HG02943 (cell line): ENCODE results near the gene TMEM150A.
A peak's percentile ranks its signal among the peaks of the same experiment; 100 is the strongest.
"Not testable (repeated sequence)": the region's sequence is repeated elsewhere in the genome, so short reads cannot be mapped to it uniquely, and the experiment has no call there.

ENCODE experiments used
- ATAC-seq: cut with Tn5 transposase; IDR thresholded peaks from one replicate; pipeline ENCODE4 v1.9.1; 2021; ENCODE audit warnings: mild to moderate bottlenecking, low read depth, moderate library complexity; ENCODE audit not compliant: unreplicated experiment

TMEM150A gene

DNA sequence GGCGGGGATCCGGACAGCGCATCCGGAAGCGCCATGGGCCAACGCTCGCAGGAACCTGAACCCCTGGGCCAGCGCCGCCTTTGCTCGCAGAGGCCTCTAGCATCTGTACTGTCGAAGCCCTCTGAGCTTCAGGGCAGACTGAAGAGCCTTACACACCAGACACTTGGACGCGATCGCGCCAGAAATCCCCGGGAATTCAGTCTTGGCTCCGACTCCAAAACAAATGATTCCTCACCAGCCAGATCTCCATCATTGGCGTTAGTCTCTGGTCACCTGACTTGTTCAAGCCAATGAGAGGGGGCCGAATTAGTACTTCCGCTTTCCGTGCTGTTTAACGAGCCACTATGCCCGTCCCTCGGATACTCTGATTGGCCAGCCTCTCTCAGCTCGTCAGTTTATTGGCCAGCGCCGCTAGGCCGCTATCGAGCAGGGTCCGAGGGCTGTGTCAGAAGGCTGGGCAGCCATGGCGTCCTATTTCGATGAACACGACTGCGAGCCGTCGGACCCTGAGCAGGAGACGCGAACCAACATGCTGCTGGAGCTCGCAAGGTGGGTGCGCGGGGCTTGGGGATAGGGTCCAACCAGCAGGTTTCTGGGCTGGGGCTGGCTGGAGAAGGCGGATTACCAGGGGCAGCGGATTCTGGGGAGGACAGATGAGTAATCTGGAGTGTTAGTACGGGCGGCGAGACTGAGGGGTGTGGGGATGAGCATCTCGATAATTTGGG is 7.0 kb downstream of the TMEM150A start, which contains the start of gene RNF181:
Gene RNF181 (plus strand): TSS at position 445 of the 725 bp plus-strand sequence. CDS start 19 bp downstream, at position 464.
- peak; percentile 99 for ATAC-seq

DNA sequence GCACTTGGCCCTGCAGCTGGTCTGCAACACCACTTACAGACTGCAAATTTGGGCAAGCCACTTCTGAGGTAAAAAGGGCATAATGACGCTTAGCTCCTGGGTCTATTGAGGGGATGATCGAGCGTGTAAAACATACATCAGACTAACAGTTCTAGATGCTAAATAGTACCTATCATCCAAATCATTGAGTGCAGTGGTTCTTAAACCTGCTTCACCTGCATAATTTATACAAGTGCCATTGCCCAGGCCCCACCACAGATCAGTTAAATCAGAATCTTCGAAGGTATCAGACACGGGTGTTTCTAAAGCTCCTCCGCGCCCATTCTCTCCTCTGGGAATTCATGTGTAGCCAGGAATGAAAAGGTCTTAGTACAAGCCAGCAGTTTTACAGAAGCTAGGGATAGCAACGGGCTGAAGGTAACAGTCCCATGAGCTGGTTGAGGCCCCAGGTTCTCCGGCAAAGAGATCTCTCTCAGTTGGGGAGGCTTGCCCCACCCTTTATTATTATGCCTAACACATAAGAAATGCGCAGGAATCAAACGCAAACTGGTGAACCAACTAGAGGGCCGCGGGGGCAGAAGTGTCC is 7.7 kb downstream of the TMEM150A start:
- ATAC-seq, result no peak

- no peak for ATAC-seq
These were observed 9.5 kb downstream of the TMEM150A start for GRCh38 chr2:85593023-85593422.

- not testable (repeated sequence) for ATAC-seq
These were observed 10.2 kb downstream of the TMEM150A start for GRCh38 chr2:85592299-85592698.

DNA sequence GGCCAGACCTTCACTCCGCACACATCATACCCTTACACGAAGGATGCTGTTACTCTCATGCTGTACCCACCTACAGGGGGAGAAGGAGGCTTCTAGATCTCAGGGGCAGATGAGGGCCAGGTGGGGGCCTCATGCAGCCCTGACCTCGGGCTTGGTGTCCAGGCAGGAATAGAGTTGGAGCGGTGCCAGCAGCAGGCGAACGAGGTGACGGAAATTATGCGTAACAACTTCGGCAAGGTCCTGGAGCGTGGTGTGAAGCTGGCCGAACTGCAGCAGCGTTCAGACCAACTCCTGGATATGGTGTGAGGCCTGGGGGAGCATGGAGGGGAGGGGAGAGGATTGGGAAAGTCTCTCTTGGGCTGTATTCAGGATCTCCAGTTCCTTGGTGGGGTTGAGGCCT is 10.9 kb downstream of the TMEM150A start:
- ATAC-seq, result no peak

DNA sequence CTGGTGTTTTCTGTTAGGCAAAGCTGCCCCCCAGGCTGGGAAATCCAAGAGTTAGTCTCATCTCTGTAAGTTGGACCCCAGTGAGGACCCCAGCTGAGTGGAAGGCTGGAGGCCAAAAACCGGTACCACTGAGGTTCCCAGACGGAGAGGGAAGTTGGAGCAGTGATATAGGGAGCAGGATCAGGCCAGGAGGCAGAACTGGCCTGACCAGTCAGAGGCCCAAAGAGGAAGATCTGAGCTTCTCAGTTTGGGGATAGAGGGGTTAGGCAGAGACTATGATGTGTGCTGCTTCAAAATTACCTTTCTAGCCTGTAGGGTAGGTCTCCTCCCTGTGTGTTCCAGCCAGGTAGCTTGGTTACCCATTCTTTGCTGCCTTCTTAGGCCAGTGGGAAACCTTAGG is 11.5 kb downstream of the TMEM150A start:
- no peak for ATAC-seq

DNA sequence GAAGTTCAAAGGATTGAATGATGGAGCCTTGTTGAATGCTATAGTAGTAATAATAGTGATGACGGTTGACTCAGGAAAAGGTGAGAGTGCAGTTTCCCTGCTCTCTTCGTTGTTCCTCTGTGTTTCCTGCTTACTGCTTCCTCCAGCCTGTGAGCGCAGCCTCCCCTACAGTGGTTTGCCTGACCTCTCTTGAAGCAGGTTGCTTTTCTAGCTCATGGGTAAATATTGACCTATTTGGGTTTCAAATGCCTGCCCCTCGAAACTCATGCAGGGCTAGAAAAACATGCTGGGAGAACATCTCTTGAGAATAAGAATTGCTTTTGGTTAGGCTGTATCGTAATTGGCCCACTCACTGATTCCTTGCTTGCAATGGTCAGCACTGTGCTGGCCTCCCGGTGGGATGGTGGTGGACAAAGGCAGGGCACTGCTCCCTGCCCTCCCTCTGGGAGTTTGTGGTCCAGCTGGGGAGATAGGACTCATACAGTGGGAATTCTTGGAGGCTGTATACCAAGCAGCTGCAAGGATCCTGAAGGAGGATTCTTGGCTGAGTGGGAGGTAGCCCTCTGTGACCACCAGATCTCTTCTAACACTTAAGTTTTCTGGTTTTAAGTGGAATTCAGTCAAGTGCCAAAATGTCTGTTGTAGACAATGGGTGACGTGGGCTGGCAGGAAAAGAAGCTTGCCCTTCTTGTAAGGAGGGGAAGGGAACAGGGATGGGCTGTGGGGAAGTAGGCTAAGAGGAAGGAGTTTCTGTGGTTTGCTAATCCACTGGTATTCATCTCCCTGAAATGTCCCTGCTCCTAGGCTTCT is 12.3 kb downstream of the TMEM150A start:
- no peak for ATAC-seq

- ATAC-seq, result no peak
These were observed 13.3 kb downstream of the TMEM150A start for GRCh38 chr2:85589181-85589580.

DNA sequence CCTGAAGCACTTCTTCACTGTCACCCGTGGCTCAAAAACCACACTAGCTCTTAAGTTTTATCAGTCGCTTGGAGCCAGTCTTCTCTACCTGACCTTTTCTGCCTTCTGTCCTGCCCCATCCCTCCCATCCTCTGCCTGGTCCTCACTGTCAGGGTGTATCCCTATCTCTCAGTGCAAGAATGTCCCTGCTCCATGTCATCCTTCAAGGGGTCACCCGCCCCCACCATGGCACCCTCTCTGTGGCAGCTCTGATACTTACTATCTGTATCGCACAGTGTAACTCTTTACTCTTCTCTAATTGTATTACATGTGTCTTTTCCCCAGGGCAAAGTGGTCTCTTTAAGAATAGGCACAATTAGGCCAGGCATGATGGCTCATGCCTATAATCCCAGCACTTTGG is 13.9 kb downstream of the TMEM150A start:
- no peak for ATAC-seq

DNA sequence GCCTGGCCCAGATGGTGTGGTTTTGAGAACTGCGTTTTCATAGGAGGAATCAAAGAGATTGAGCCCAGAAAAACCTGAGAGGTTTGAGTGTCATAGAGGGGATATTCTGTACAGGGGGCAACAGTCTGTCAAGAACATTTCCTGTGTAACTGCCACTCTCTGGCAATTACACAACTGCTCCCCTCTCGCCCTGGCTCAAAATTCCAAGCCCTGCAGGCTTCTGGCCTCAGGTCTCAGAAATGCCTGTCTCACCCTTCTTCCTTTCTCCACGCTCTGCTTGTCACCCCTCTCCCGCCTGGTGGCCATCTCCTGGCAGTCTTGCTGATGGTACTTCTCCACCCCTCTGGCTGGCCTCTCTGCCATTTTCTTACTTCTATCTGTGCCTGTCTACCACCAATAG is 14.3 kb downstream of the TMEM150A start:
- no peak for ATAC-seq

GRCh38 chr2:85585781-85586105 is 16.8 kb downstream of the TMEM150A start:
- ATAC-seq, result no peak

DNA sequence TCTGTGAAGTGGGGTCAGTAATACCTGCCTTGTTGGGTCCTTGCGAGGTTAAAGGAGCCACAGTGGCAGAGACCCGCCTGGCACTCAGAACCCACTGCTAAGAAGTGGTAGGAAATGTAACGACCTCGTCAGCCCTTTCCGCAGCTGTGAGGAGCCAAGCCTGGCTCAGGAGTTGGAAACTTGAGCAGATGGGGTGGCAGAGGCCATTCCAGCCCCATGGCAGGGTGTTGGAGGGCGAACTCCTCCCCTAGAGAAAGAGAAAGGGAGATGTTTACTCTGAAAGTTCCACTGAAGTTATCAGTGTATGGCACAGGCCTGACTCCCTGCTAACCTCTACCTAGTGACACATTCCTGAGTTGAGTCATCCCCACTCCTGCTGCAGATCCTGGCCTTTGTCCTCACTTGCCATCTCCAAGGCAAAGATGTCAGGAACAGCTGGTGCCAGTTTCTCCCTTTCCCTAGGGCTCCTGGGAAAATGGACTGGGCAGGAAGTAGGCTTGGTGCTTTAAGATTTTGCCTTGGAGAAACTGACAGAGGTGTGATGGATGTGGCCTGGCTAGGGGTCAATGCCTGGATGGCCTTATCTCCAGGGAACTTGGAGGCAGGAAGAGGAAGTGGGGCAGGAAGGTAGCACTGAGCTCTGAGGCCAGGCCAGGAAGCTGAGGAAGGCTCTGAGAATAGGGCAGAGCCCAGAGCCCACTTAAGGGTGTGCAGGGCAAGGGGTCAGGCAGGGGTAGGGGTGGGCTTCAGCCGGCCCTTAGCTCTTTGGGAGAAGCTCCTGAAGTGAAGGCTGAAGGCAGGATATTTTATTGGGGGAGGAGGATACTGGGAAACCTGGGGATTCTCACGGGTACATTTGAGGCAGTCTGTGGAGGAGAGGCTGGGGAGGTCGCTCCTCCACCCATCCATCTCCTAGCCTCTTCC is 17.4 kb downstream of the TMEM150A start:
- no peak for ATAC-seq

- no peak for ATAC-seq
These were observed 18.1 kb downstream of the TMEM150A start, which contains the start of gene VAMP5 for GRCh38 chr2:85584354-85584856. VAMP5 (plus strand) TSS chr2:85584431; CDS start chr2:85584491, 60 bp downstream.

DNA sequence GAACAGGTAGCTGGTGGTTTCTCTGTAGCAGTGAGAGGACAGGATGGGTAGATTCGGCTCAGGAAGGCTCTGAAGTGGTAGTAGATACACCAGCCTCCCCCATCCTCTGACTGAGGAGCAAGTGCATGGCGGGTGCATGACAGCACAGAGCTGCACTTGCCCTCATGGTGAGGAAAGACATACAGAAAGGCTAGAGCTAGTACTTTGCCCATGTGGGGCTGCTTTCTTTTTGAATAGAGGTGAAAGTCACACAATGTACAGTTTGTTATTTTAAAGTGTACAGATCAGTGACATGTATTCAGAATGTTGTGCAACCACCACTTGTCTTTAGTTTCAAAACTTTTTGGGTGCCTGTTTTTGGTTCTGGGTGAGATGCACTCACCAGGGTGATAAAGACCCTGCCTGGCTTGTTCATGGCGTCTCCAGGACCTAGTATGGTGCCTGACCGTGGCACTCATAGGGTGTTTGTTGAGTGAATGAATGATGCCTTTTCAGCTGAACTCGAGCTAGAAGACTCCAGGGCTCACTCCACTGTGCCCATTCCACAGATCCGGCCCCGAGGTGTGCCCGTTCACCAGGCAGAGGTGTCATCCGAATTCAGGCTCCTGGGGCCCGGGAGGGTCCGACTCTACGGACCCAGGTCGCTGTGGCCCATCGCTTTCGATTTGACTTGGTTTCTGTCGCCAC is 18.7 kb downstream of the TMEM150A start:
- no peak for ATAC-seq

- no peak for ATAC-seq
These were observed 20.0 kb downstream of the TMEM150A start for GRCh38 chr2:85582492-85582891.

- ATAC-seq, result no peak
These were observed 22.3 kb downstream of the TMEM150A start for GRCh38 chr2:85580206-85580605.

GRCh38 chr2:85579266-85579935 is 23.1 kb downstream of the TMEM150A start:
- ATAC-seq, result no peak

DNA sequence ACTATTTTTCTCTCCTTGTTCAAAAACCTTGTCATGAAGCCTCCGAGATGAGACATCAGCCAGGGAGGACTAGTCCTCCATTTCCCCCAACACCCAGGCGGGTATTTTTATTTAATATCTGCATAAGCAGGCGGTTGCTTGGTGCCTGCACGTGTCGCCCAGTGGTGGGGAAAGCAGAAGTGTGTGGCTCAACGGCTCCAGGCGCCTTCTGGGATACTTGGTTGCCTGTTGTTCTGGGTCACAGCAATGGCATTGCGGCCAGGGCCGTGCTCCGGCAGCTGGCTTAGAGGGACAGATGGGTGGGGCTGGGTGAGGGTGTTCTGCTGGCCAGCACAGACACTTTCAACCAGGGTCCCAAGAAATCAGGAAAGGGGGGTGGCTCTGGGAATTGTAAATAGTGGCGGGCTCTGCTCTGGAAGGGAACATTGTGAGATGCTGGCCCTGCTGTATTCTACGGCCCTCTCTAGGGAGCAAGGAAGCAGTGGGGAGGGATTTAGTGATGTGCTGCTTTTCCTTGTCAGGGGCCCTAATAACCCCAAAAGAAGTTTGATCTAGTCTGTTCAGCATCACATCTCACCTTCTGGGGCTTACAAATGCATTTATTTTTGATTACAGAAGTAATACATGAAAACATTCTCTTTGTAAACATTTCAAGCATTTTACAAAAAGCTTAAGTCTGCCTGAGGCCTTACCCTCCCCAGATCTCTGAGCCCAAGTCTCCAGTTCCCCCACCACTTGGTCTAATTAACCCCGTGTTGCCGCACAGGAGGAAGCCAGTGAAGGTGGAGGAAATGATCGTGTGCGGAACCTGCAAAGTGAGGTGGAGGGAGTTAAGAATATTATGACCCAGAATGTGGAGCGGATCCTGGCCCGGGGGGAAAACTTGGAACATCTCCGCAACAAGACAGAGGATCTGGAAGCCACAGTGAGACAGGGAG is 24.0 kb downstream of the TMEM150A start:
- ATAC-seq, result peak; percentile 26
